Epithelial cell of prostate (primary cell): ENCODE data around the gene ATP1A4.
A peak's percentile ranks its signal among the peaks of the same experiment; 100 is the strongest.
"Not testable (repeated sequence)": the region's sequence is repeated elsewhere in the genome, so short reads cannot be mapped to it uniquely, and the experiment has no call there.

ENCODE experiments used
- DNase-seq: peaks from one replicate; pipeline ENCODE4 v3.0.0-alpha.2; 2011; ENCODE audit warnings: low read depth, low spot score
- H3K27ac ChIP-seq: fragments of 450-650 bp; 2 replicates; pipeline ENCODE4 v1.5.1; 2017; ENCODE audit warnings: mild to moderate bottlenecking

Gene ATP1A4

GRCh38 chr1:160122978-160123495 lies 28.4 kb upstream of the ATP1A4 start:
- DNase-seq = no peak

GRCh38 chr1:160123726-160124125 lies 27.7 kb upstream of the ATP1A4 start:
- no peak for DNase-seq
- H3K27ac ChIP-seq = peak overlapping the region; percentile 81

More at GRCh38 chr1:160122978-160123495, 28.4 kb upstream of the ATP1A4 start:
- no peak overlapping the region for H3K27ac ChIP-seq

DNA sequence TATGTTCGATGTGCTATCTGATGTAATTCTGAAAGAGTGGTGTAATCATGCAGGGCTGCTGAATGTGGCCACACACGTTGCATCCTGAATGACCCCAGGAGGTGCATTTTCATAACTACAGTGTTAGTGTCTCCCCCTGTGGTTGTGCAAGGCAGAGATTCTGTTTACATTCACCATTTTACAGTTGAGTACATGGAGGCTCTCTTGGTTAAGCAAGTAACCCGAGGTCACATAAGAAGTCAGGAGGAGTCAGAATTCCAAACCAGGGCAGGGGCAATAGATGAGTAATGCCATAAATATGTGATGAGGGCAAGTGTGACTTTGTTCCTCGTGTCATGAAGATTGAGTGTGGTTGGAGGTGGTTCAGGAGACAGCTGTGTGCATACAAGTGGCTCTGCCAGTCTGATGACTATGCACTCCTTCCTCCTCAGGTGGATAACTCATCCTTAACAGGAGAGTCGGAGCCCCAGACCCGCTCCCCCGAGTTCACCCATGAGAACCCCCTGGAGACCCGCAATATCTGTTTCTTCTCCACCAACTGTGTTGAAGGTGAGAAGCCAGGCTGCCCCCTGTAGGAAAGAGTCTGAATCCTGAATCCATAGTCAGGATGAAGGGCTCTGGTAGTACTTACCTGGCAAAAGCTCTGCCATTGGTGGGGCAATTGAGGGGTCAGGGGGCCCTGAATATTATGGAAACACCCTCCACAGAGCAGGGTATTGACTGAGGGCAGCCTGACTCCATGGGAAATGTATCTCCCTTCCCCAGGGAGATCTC lies 26.5 kb upstream of the ATP1A4 start:
- DNase-seq = peak; percentile 89
- H3K27ac ChIP-seq = peak overlapping the region; percentile 81

GRCh38 chr1:160125746-160126145 lies 25.7 kb upstream of the ATP1A4 start:
- no peak for DNase-seq
- peak overlapping the region; percentile 81 for H3K27ac ChIP-seq

- DNase-seq, H3K27ac ChIP-seq: not testable (repeated sequence)
Observed at GRCh38 chr1:160126342-160126741, 25.1 kb upstream of the ATP1A4 start.

GRCh38 chr1:160127381-160127780 lies 24.0 kb upstream of the ATP1A4 start:
- DNase-seq = no peak
- H3K27ac ChIP-seq = no peak overlapping the region

GRCh38 chr1:160127865-160128523 lies 23.4 kb upstream of the ATP1A4 start:
- no peak overlapping the region for H3K27ac ChIP-seq
- no peak for DNase-seq

- no peak overlapping the region for H3K27ac ChIP-seq
- DNase-seq = no peak
Observed at GRCh38 chr1:160128636-160129035, 22.8 kb upstream of the ATP1A4 start.

DNA sequence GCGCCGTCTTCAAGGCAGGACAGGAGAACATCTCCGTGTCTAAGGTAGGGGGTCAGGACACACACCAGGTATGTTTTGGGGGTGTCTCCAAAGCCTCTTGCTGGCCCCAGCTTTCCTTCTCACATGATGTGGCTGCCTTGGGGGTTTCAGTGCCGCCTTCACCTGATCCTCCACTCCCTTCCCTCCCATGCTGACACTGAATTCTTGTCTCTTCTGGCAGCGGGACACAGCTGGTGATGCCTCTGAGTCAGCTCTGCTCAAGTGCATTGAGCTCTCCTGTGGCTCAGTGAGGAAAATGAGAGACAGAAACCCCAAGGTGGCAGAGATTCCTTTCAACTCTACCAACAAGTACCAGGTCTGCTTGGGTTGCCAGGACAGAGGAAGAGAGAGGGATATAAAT lies 22.4 kb upstream of the ATP1A4 start:
- H3K27ac ChIP-seq = no peak overlapping the region
- DNase-seq = no peak

DNA sequence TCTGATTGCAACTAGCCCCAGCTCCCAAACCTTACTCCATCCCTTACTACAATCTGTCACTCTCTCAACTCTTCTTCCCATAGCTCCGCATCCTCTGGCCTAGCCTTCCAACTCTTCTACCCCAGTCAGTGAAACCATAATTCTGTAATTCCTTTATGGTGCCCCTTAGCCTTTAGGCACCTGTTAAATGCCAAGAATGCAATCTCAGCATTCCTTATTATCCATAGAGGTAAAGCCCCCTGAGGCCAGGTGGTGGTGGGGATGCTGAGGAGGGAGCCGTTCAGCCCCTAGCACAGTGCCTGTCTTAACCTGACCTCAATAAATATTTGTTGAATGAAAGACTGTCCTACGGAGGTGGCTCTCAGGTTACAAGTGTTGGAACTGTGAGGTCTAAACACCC lies 21.8 kb upstream of the ATP1A4 start:
- no peak overlapping the region for H3K27ac ChIP-seq
- DNase-seq = no peak

- no peak overlapping the region for H3K27ac ChIP-seq
- no peak for DNase-seq
Observed at GRCh38 chr1:160129966-160130365, 21.4 kb upstream of the ATP1A4 start.

GRCh38 chr1:160130486-160130885 lies 20.9 kb upstream of the ATP1A4 start:
- no peak for DNase-seq
- H3K27ac ChIP-seq = no peak overlapping the region

DNA sequence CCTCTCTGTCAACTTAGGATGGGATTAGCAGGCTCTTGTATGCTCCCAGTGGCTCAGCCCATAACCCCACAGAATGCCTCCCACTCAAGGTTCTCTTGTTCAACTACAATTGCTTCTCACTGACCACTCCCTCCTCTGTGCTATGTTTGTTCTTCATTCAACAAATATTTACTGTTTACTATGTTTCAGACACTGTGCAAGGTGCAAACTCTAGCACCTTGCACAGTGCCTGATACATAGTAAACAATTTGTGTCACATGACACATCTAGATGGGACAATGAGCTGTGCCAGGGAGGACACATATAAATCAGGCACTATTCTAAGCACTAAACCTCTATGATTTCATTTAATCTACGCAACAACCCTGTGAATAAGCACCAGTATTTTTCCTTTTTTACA lies 20.5 kb upstream of the ATP1A4 start:
- no peak for DNase-seq

DNA sequence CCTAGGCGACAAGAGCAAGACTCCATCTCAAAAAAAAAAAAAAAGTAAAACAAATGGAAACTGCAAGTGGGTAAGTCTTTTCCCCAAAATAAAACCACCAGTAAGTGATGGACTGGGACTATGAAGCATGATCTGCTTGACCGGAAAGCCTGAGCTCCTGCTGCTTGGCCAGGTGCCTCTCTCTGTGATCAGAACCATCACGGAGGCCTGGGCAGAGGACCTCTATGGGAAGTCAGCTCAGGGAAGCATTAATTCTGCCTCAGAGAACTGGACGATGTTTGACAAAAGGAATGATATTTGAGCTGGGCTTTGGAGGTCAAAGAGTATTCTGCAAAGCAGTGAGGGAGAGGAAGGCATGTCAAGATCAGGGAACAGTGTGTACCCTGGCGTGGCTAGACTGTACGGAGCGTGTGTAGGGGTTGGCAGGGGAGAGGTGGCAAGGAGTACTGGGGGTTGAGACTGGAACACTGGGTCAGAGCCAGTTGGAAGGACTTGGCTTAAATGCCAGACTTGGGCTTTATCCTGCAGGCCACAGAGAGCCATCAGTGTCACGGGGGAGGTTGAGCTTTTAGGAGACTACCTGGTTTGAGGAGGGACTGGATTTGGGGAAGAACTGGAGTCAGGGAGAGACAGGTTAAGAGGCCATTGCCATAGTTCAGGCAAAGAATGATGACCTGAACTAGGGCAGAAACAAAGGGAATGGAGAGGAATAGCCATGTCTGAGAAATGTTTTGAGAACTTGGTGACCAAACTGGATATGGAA lies 19.4 kb upstream of the ATP1A4 start:
- no peak overlapping the region for H3K27ac ChIP-seq
- DNase-seq = no peak

More for the DNA sequence above, 20.5 kb upstream of the ATP1A4 start:
- H3K27ac ChIP-seq = no peak overlapping the region

GRCh38 chr1:160133990-160134770 lies 17.2 kb upstream of the ATP1A4 start:
- no peak for DNase-seq
- no peak overlapping the region for H3K27ac ChIP-seq

- H3K27ac ChIP-seq = no peak overlapping the region
- no peak for DNase-seq
Observed at GRCh38 chr1:160134791-160135572, 16.4 kb upstream of the ATP1A4 start.

GRCh38 chr1:160136121-160136925 lies 15.1 kb upstream of the ATP1A4 start:
- no peak overlapping the region for H3K27ac ChIP-seq
- no peak for DNase-seq

DNA sequence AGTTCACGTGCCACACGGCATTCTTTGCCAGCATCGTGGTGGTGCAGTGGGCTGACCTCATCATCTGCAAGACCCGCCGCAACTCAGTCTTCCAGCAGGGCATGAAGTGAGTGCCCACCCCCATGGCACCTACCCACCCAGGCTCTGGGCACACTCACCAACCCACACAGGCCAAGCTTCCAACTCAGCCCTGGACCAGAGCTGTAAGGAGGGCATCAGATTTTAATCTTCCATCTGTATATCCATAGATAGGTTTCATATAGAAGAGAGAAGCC lies 14.5 kb upstream of the ATP1A4 start:
- DNase-seq = no peak
- no peak overlapping the region for H3K27ac ChIP-seq
